HCT116 (cell line): ENCODE results near the gene RPL28. TPM values are rescaled to one million over a fixed set of nuclear protein-coding genes. Genes with fewer than 3 reads are reported as not detected.

ENCODE experiments used
- ATAC-seq: fragments of 200-7000 bp; cut with Tn5 transposase; 2 replicates; pipeline ENCODE4 v1.9.1; 2020; ENCODE audit warnings: mild to moderate bottlenecking, moderate library complexity
- BruUV-seq: library from RNA; stranded (reverse); fragments of 400-500 nt; replicated peaks from 2 replicates; lab custom pipeline; 2021; lab: Mats Ljungman, UMichigan
- CTCF ChIA-PET: fragments of 300-600 bp; sonication (Branson Sonifier 250); formaldehyde crosslinking; loops from one replicate; lab custom pipeline; 2021; ENCODE audit warnings: antibody characterized with exemption; lab: Charles Lee
- POLR2A ChIA-PET: fragments of 300-600, 350-600 bp; sonication (Branson Sonifier 250); formaldehyde crosslinking; loops from one replicate; lab custom pipeline; 2021; ENCODE audit warnings: antibody characterized with exemption; lab: Charles Lee
- RAD21 ChIA-PET, 2 experiments: fragments of 300-600 bp; sonication (Branson Sonifier 250); formaldehyde crosslinking; loops; one replicate each; lab custom pipeline; 2023; ENCODE audit warnings: low total read pairs in 2 of 2; ENCODE audit not compliant: uncharacterized antibody in 2 of 2, unreplicated experiment in 2 of 2, low non-redundant PET in 1 of 2; lab: Charles Lee
- DNase-seq: peaks from one replicate; pipeline ENCODE4 v3.0.0-alpha.2; 2010; ENCODE audit warnings: low read depth, low spot score
- H2AFZ ChIP-seq: fragments of 200-600 bp; shearing (Covaris generic), sonication (generic); 2 replicates; pipeline ENCODE4 v1.6.1; 2017; ENCODE audit warnings: low read depth, mixed run types, mixed read lengths, antibody characterized with exemption, low read length; ENCODE audit not compliant: poor library complexity, severe bottlenecking
- H3K27ac ChIP-seq: 2 replicates; pipeline ENCODE4 v1.5.1; 2012; ENCODE audit warnings: low read depth, low read length
- H3K27me3 ChIP-seq: fragments of 200-600 bp; sonication (generic); 2 replicates; pipeline ENCODE4 v1.6.1; 2016; ENCODE audit warnings: mixed run types, low read length, mixed read lengths; ENCODE audit not compliant: insufficient read depth
- H3K36me3 ChIP-seq, 2 experiments: fragments of 200-500 bp in 1 of 2; fragments of 200-600 bp in 1 of 2; sonication (Bioruptor generic) in 1 of 2; sonication (generic) in 1 of 2; 2 replicates each; pipeline versions ENCODE4 v1.5.1 to v1.6.1; 2014 to 2016; ENCODE audit warnings: low read length in 2 of 2, inconsistent platforms in 1 of 2, mixed read lengths in 1 of 2, mixed run types in 1 of 2; ENCODE audit not compliant: insufficient read depth in 2 of 2, control insufficient read depth in 1 of 2
- H3K4me1 ChIP-seq, 2 experiments: fragments of 200-600 bp in 1 of 2; sonication (generic) in 1 of 2; 2 replicates each; pipeline versions ENCODE4 v1.5.1 to v1.6.1; 2012 to 2017; ENCODE audit warnings: low read length in 2 of 2, inconsistent platforms in 1 of 2, mild to moderate bottlenecking in 1 of 2, mixed read lengths in 1 of 2, mixed run types in 1 of 2, moderate library complexity in 1 of 2; ENCODE audit not compliant: insufficient read depth in 2 of 2, control insufficient read depth in 1 of 2
- H3K4me2 ChIP-seq: fragments of 200-600 bp; sonication (generic); 2 replicates; pipeline ENCODE4 v1.6.1; 2017; ENCODE audit warnings: mixed run types, low read length, mixed read lengths
- H3K4me3 ChIP-seq, 2 experiments: fragments of 200-600 bp in 1 of 2; sonication (generic) in 1 of 2; replicated peaks in 1 of 2; 2 replicates each; pipeline ENCODE4 v1.5.1; 2011 to 2016; ENCODE audit warnings: low read length in 2 of 2, control low read depth in 1 of 2, low read depth in 1 of 2, mild to moderate bottlenecking in 1 of 2, mixed read lengths in 1 of 2, mixed run types in 1 of 2
- H3K79me2 ChIP-seq: fragments of 200-600 bp; sonication (generic); 2 replicates; pipeline ENCODE4 v1.6.1; 2017; ENCODE audit warnings: mild to moderate bottlenecking, mixed run types, low read length, moderate library complexity, mixed read lengths; ENCODE audit not compliant: insufficient read depth
- H3K9ac ChIP-seq: fragments of 200-600 bp; sonication (generic); 2 replicates; pipeline ENCODE4 v1.6.1; 2016; ENCODE audit warnings: low read length, mixed read lengths
- H3K9me2 ChIP-seq: fragments of 200-600 bp; sonication (generic), shearing (Covaris generic); 2 replicates; pipeline ENCODE4 v1.6.1; 2017; ENCODE audit warnings: mixed run types, mild to moderate bottlenecking, moderate library complexity; ENCODE audit not compliant: insufficient read depth
- H3K9me3 ChIP-seq, 2 experiments: fragments of 200-500 bp in 1 of 2; fragments of 200-600 bp in 1 of 2; sonication (Bioruptor generic) in 1 of 2; sonication (generic) in 1 of 2; 2 replicates each; pipeline ENCODE4 v1.6.1; 2014 to 2017; ENCODE audit warnings: low read length in 2 of 2, mixed read lengths in 2 of 2, inconsistent platforms in 1 of 2, low read depth in 1 of 2, mild to moderate bottlenecking in 1 of 2, mixed run types in 1 of 2, moderate library complexity in 1 of 2; ENCODE audit not compliant: control insufficient read depth in 1 of 2, insufficient read depth in 1 of 2
- H4K20me1 ChIP-seq: fragments of 200-600 bp; sonication (generic), shearing (Covaris generic); 2 replicates; pipeline ENCODE4 v1.6.1; 2017; ENCODE audit warnings: mixed run types, mild to moderate bottlenecking, moderate library complexity; ENCODE audit not compliant: insufficient read depth
- CBX3 ChIP-seq: IDR thresholded peaks from 2 replicates; pipeline ENCODE4 v1.6.1; 2012; ENCODE audit warnings: low read depth
- EZH2 ChIP-seq: fragments of 200-600 bp; sonication (generic); IDR thresholded peaks from 2 replicates; pipeline ENCODE4 v1.6.1; 2017; ENCODE audit warnings: antibody characterized with exemption, mixed run types
- EZH2phosphoT487 ChIP-seq: fragments of 200-600 bp; IDR thresholded peaks from 2 replicates; pipeline ENCODE4 v1.6.1; 2018; ENCODE audit warnings: antibody characterized with exemption, borderline replicate concordance
- JUND ChIP-seq: IDR thresholded peaks from 2 replicates; pipeline ENCODE4 v1.6.1; 2012
- RAD21 ChIP-seq: IDR thresholded peaks from 2 replicates; pipeline ENCODE4 v1.6.1; 2012; ENCODE audit warnings: low read depth, mild to moderate bottlenecking
- SP1 ChIP-seq: IDR thresholded peaks from 2 replicates; pipeline ENCODE4 v1.6.1; 2012; ENCODE audit warnings: low read depth
- SRF ChIP-seq: IDR thresholded peaks from 2 replicates; pipeline ENCODE4 v1.6.1; 2012; ENCODE audit warnings: low read depth
- TCF7L2 ChIP-seq: IDR thresholded peaks from 2 replicates; pipeline ENCODE4 v1.7.0; 2011; ENCODE audit warnings: borderline replicate concordance, inconsistent platforms; ENCODE audit not compliant: insufficient read depth, insufficient read length; ENCODE audit errors: extremely low read depth
- YY1 ChIP-seq: IDR thresholded peaks from 2 replicates; pipeline ENCODE4 v1.6.1; 2011; ENCODE audit warnings: low read length, low read depth, moderate library complexity, mild to moderate bottlenecking; ENCODE audit not compliant: insufficient replicate concordance; ENCODE audit errors: extremely low read depth
- ZNF274 ChIP-seq: fragments of 200-500 bp; sonication (Bioruptor generic); IDR thresholded peaks from 2 replicates; pipeline ENCODE4 v1.6.1; 2014; ENCODE audit warnings: mild to moderate bottlenecking, low read depth, low read length, inconsistent platforms
- intact Hi-C: fragments of 100-400 bp; cut with micrococcal nuclease; formaldehyde crosslinking; loops from 2 replicates; pipeline ENCODE4 v1.10.0; 2022
- total RNA-seq: library from RNA; stranded (reverse); gene quantifications from one replicate; pipeline ENCODE4 v1.2.1, GENCODE V29; 2021; ENCODE audit not compliant: unreplicated experiment
- TF ChIP-seq, protein P1 (sequence below), 3 experiments: fragments of 200-600 bp in 1 of 3; sonication (generic) in 1 of 3; IDR thresholded peaks in 2 of 3; conservative IDR thresholded peaks in 1 of 3; 2 replicates each; pipeline ENCODE4 v1.5.1; 2012 to 2017; ENCODE audit warnings: low read depth in 2 of 3, low read length in 2 of 3, antibody characterized with exemption in 1 of 3, borderline replicate concordance in 1 of 3, control low read depth in 1 of 3, mild to moderate bottlenecking in 1 of 3, mixed read lengths in 1 of 3, mixed run types in 1 of 3, moderate library complexity in 1 of 3; ENCODE audit not compliant: insufficient read depth in 1 of 3
- TF ChIP-seq, protein P2 (sequence below): IDR thresholded peaks from 2 replicates; pipeline ENCODE4 v1.6.1; 2012
- TF ChIP-seq, protein P3 (sequence below): IDR thresholded peaks from 2 replicates; pipeline ENCODE4 v1.6.1; 2012; ENCODE audit warnings: low read depth
- TF ChIP-seq, protein P4 (sequence below): IDR thresholded peaks from 2 replicates; pipeline ENCODE4 v1.6.1; 2012

RPL28 gene
- total RNA-seq, 1 experiment from 2014 or later, result 3,050 TPM

DNA sequence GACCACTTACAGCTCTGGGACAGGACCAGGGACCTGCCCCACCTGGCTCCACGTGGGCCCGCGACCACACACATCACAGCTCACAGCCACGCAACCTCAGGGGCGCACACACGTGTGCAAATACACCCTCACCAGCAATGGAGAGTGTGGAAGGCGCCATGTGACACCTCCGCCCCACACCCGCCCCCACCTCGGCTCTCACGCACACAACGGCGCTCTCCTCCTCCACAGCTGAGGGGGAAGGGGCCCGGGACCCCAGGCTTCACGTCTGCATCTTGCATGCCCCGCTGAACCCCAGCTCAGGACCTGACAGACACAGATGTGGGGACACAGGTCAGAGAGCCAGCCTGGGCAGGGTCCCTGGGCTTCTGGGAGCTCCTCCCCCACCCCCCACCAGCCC is 63.7 kb downstream of the RPL28 start:
- no peaks in the 10 kb centered on the region for H4K20me1 ChIP-seq
- POLR2A ChIA-PET, result no interaction called here

More for the DNA sequence above, 63.7 kb downstream of the RPL28 start:
- TF ChIP-seq YY1 (no peak), TCF7L2 (no peak), ZNF274 (no peak), EZH2 (no peak), EZH2phosphoT487 (no peak), RAD21 (no peak), SRF (no peak), SP1 (no peak), JUND (no peak), CBX3 (no peak)
- TF ChIP-seq, protein P1, sequence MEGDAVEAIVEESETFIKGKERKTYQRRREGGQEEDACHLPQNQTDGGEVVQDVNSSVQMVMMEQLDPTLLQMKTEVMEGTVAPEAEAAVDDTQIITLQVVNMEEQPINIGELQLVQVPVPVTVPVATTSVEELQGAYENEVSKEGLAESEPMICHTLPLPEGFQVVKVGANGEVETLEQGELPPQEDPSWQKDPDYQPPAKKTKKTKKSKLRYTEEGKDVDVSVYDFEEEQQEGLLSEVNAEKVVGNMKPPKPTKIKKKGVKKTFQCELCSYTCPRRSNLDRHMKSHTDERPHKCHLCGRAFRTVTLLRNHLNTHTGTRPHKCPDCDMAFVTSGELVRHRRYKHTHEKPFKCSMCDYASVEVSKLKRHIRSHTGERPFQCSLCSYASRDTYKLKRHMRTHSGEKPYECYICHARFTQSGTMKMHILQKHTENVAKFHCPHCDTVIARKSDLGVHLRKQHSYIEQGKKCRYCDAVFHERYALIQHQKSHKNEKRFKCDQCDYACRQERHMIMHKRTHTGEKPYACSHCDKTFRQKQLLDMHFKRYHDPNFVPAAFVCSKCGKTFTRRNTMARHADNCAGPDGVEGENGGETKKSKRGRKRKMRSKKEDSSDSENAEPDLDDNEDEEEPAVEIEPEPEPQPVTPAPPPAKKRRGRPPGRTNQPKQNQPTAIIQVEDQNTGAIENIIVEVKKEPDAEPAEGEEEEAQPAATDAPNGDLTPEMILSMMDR (IDR thresholded peaks at IDR 0.05 in 2 of 3, conservative IDR thresholded peaks at IDR 0.05 in 1 of 3; ENCODE audit: borderline replicate concordance in 1 of 3, insufficient read depth in 1 of 3, low read depth in 2 of 3, low read length in 2 of 3), result no peak
- TF ChIP-seq, protein P2, sequence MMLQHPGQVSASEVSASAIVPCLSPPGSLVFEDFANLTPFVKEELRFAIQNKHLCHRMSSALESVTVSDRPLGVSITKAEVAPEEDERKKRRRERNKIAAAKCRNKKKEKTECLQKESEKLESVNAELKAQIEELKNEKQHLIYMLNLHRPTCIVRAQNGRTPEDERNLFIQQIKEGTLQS, result no peak
- TF ChIP-seq, protein P3, sequence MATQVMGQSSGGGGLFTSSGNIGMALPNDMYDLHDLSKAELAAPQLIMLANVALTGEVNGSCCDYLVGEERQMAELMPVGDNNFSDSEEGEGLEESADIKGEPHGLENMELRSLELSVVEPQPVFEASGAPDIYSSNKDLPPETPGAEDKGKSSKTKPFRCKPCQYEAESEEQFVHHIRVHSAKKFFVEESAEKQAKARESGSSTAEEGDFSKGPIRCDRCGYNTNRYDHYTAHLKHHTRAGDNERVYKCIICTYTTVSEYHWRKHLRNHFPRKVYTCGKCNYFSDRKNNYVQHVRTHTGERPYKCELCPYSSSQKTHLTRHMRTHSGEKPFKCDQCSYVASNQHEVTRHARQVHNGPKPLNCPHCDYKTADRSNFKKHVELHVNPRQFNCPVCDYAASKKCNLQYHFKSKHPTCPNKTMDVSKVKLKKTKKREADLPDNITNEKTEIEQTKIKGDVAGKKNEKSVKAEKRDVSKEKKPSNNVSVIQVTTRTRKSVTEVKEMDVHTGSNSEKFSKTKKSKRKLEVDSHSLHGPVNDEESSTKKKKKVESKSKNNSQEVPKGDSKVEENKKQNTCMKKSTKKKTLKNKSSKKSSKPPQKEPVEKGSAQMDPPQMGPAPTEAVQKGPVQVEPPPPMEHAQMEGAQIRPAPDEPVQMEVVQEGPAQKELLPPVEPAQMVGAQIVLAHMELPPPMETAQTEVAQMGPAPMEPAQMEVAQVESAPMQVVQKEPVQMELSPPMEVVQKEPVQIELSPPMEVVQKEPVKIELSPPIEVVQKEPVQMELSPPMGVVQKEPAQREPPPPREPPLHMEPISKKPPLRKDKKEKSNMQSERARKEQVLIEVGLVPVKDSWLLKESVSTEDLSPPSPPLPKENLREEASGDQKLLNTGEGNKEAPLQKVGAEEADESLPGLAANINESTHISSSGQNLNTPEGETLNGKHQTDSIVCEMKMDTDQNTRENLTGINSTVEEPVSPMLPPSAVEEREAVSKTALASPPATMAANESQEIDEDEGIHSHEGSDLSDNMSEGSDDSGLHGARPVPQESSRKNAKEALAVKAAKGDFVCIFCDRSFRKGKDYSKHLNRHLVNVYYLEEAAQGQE, result no peak
- TF ChIP-seq, protein P4, sequence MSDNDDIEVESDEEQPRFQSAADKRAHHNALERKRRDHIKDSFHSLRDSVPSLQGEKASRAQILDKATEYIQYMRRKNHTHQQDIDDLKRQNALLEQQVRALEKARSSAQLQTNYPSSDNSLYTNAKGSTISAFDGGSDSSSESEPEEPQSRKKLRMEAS, result no peak
- no TSS peak for BruUV-seq
- ATAC-seq (no peak), DNase-seq (no peak)
- ChIA-PET RAD21 (no interaction called here), CTCF (no interaction called here)
- Histone ChIP-seq H3K4me2 (no peak overlapping the region), H3K79me2 (no peaks in the 10 kb centered on the region), H3K9me3 (no peaks in the 10 kb centered on the region), H3K36me3 (no peaks in the 10 kb centered on the region), H3K4me1 (peaks cover 0 to 5% of the 10 kb centered on the region in 2 experiments; a peak in 2 of 4 replicates), H3K9me2 (no peaks in the 10 kb centered on the region), H3K9ac (no peak overlapping the region), H3K27ac (no peak overlapping the region), H2AFZ (no peak overlapping the region), H3K27me3 (peaks cover 8% of the 10 kb centered on the region; the same call in 1 of the 2 replicates), H3K4me3 (no peak overlapping the region)
- intact Hi-C loops, result loop anchor here (10.0 kb wide), 1 partner anchor 235 kb away; no protein-coding TSS in a partner anchor
